Activated naive CD4-positive, alpha-beta T cell treated with anti-CD3 and anti-CD28 coated beads, Interleukin-2, amount 50 U/mL, for 16 hours (primary cell): ENCODE data around the gene SPHK1.
A peak's percentile ranks its signal among the peaks of the same experiment; 100 is the strongest.

Experiments used
- DNase-seq: peaks from one replicate; pipeline ENCODE4 v3.0.0-alpha.2; 2020

Gene SPHK1

DNA sequence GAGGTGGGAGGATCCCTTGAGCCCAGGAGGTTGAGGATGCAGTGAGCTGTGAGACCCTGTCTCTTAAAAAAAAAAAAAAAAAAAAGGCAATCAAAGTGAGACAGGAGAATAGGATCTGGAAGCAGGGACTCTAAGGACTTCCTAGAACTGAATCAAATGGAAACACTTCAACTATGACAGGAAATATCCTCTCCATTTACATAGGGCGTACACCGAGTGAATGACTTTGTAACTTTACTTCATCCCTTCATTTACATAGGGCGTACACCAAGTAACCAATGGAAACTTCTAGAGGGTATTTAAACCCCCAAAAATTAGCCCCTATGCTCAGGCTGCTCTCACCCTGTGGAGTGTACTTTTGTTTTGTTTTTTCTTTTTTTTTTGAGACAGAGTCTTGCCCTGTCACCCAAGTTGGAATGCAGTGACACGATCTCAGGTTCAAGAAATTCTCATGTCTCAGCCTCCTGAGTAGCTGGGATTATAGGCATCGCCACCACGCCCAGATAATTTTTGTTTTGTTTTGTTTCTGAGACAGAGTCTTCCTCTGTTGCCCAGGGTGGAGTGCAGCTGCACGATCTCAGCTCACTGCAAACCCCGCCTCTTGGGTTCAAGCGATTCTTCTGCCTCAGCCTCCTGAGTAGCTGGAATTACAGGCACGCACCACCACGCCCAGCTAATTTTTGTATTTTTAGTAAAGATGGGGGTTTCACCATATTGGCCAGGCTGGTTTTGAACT, 21.1 kb upstream of the SPHK1 start:
- DNase-seq, result no peak

DNA sequence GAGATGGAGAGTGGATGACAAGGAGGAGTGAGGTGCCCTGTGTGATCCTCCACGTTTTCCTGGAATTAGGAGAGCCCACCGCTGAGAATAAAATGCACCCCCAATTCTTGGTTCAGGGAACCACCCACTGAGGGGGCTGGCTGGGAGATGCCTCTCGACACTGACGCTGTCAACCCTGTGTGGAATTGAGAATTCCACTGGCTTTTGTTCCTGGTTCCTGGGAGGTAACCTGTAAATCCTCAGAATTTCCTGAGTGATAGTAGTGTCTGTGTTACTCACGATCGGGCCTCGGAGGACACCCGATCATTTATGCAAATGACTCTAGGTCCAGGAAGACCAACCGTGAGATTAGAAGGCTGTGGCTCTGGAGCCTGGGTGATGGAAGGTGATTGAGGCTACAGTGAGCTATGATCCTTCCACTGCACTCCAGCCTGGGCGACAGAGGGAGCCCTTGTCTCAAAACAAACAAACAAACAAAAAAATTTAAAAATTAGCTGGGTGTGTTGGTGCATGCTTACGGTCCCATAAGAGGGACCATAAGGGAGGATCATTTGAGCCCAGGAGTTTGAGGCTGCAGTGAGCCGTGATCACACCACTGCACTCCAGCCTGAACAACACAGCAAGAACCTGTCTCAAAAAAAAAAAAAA, 19.0 kb upstream of the SPHK1 start:
- no peak for DNase-seq

DNA sequence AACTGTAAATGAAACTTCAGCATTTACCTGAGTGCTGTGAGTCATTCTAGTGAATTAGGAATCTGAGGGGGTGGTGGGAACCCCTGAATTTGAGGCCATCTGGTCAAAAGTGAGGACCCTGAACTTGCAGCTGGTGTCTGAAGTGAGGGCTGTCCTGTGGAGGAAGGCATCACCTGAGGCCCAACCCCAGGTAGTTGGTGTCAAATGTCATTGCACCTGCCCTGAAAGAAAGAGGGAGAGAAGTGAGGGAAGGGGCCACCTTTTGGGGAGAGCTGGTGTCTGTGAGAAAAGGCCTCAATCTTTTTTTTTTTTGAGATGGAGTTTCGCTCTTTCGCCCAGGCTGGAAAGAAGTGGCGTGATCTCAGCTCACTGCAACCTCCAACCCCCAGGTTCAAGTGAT, 18.2 kb upstream of the SPHK1 start:
- DNase-seq, result no peak

DNA sequence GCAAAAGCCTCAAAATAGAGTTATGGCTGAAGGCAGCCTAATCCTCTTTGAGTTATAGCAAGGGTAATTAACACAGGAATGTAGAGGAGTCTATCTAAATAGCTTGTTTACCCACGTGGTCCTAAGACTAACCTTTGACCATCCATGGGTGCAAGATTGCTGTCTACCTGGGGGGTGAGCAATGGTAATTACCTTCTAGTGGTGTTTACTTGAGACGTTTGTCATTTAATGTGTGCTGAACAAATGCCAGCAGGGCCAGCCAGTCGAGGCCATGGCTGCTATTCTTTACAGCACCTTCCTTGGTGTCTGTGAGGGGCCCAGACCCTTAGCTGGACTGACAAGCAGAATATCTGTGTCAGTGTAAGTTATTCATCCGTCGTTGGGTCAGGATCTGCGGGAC, 16.8 kb upstream of the SPHK1 start:
- DNase-seq, result no peak

DNA sequence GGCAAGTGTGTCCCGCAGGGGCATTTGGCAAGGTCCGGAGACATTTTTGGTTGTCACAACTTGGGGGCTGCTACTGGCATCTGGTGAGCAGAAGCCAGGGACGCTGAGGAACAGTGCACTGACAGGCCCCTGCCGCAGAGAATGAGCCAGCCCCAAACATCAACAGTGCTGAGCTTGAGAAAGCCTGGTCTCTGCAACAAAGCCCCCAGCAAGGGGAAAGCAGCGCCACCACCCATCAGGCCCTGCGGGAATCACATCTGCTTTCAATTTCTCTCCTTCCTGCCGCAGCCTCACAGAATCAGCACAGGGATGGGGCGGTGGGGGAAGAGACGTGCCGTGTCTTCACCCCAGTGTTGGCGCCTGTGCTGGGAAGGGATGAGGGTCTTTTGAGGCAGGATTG, 15.9 kb upstream of the SPHK1 start:
- no peak for DNase-seq

DNA sequence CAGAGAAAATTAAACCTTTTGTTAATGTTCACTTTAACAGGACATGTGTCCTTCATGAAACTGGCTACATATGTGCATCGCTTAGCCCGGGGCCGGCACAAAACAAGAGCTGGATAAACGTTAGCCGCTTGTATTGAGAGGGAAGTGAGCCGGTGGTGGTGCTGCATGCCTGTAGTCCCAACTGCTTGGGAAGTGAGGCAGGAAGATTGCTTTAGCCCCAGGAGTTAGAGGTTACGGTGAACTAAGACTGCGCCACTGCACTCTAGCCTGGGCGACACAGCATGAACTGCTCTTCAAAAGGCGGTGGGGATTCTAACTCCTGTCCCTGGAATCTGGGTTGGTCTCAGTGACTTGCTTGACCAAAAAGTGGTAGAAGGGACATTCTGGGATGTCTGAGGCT, 15.0 kb upstream of the SPHK1 start:
- no peak for DNase-seq

DNA sequence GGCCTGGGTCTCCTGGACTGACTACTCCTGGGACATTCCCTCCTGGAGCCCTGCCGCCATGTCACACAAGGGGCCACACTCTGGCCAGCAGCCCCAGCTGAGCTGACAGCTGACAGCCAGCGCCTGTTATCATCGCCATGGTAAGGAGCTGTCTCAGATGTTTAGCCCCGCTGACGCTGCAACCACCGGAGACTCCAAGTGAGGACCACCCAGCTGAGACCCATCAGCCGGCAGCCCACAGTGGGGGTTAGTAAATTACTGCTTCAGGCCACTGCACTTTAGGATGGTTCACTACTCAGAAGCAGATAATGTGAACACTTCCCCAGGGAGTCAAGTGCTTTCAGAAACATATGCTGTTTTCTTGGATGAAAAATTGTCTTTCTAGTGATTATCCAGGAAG, 14.6 kb upstream of the SPHK1 start:
- no peak for DNase-seq

DNA sequence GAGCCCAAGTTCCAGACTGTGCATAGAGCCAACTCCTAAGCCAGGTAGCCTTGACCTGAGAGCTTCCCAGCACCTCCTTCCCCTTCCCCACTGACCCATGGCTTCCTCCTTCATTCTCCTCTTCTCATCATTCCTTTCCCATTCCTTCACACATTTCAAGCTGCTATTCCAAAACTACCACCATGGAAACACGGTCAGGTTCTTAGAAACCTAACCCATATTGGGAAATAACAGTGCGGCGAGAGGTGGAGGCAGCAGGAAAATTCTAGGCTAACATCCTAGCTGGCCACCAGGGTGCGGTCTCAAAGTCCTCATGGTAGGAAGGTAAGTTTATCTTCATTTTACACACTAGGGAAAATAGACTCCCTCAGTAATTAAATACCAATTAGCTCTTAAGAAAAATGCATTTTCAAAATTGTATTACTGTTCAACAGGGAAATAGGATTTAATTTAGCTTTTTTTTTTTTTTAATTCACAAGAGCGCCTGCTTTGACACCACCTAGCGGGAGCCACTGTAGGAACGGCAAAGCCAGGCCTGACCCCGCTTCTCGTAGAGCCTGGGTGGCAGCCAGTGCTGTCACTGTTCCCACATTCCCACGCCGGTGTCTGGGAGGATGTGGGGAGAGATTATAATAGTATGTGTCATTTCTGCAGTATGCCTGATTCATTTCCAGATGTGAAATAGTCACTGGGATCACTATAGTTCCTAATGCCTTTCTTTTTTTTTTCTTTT, 14.0 kb upstream of the SPHK1 start:
- no peak for DNase-seq

DNA sequence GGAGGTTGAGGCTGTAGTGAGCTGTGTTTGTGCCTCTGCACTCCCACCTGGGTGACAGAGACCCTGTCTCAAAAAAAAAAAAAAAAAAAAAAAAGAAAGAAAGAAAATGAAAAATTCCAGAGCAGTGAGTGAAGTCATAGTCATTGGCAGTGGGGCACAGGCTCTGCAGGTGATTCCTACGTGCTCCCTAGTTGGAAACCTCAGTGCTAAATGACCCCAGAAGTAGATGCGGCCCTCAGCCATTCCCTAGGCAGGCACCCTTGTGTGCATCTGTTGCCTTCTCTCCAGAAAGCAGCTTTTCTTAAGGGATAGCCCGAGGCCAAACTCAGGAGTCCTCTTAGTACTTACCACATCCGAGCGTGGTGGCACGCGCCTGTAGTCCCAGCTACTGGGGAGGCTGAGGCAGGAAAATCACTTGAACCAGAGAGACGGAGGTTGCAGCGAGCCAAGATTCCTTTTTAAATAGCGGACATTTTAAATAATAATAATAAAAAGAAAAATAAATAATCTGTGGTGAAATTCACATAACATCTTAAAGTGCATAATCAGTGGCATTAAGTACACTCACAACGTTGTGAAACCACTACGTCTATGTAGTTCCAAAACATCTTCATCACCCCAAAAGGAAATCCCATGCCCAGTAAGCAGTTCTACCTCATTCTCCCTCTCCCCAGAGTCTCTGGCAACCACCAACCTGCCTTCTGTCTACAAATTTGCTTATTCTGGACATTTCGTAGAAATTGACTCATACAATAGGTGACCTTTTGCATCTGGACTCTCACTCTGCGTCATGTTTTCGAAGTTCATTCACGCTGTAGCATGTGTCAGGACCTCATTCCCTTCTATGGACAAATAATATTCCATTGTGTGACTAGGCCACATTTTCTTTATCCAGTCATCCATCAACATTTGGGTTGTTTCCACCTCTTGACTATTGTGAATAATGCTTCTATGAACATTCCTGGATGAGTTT, 12.5 kb upstream of the SPHK1 start:
- no peak for DNase-seq

DNA sequence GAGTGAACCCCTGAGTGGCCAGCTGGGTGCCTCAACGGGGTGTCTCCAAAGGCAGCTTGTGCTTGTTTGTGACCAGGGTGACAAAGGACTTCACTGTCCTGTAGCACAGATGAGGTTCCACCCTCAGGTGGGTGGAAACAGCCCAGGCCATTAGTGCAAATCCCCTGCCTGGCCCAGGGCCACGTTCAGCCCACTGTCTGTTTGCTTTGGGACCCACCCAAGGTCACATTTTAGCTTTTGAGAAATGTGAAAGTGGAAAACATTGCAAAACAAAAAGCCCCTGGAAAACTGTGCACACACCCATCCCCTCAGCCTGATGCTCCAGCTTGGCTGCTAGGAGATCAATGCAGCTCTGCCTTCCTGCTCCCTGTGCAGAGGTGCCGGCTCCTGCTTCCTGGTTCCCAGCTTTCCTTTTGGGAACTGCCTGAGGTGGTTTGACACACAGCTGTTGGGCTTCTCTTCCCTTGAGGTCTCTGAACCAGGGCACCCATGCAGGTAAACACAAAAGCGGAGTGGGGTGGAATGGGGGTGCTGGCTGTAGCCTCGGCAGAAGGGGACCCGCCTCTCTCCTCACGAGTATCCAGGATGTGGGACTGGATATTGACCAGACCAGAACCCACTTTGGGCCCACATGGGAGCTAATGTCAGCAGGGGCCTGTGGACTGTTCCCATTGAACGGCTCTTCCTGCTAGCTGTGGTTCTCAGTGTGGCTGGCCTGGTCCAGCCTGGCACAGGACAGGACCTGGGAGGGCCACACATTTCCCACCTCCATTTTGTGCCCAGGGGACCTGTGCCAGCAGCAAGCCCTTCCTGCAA, 7.9 kb upstream of the SPHK1 start:
- no peak for DNase-seq

DNA sequence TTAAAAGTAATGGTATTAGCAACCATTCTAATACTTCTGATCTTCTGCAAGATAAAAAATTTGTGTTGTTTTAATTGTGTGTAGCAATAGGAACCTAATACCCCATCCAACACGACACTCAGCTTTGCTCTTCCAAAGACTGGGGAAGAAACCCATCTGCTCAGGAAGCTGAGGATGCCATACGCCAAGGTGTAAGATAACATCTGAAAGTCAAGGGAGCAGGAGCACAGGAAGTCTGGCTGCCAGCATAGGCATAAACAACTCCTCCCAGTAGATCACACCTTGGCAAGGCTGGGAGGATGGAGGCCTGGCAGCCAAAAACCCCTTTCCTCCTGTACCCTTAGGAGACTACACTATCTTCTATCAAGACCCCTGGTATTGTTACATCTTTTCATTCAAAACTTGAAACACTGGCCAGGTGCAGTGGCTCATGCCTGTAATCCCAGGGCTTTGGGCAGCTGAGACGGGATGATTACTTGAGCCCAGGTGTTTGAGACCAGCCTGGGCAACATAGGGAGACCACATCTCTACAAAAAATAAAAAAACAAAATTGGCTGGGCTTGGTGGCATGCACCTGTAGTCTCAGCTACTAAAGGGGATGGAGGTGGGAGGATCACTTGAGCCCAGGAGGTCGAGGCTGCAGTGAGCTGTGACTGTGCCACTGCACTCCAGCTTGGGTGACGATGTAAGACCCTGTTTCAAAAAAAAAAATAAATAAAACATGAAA, 5.7 kb upstream of the SPHK1 start:
- DNase-seq, result no peak

DNA sequence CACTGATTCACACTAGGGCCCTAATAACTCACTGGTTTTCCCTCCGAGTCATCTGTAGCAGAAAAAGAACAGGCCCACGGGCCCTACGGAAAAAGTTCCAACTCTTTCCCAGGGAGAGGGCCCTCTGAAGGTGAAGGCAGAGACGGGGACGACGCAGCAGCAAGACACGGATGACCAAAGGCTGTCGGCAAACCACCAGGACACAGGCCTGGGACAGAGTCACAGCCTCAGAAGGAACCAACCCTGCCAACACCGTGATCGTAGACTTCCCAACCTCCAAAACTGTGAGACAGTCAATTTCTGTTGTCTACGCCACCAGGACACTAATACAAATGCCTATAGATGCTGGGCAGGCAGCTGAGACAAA, 5.2 kb upstream of the SPHK1 start:
- no peak for DNase-seq

DNA sequence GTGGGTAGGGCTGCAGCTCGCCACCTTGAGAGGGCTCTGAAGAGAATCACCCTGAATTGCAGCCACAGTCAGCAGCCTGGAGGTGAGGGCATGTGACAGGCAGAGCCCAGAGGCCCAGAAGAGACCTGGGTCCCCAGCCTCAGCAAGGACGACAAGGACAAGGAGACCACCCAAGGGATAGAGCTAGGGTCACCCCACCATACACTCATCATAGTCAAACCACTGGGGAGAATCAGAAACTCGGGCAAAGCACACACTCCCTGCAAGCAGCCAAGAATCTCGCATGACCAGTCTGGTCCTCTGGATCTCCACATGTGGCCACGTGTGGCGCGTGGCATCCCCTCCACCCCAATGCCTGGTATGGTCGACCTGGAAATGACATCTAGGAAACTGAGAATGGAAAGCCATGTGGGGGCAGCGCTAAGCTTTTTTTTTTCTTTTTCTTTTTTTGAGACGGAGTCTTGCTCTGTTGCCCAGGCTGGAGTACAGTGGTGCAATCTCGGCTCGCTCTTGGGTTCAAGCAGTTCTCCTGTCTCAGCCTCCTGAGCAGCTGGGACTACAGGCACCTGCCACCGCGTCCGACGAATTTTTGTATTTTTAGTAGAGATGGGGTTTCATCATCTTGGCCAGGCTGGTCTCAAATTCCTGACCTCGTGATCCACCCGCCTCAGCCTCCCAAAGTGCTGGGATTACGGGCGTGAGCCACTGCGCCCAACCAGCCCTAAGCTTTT, 4.6 kb upstream of the SPHK1 start:
- DNase-seq, result no peak

DNA sequence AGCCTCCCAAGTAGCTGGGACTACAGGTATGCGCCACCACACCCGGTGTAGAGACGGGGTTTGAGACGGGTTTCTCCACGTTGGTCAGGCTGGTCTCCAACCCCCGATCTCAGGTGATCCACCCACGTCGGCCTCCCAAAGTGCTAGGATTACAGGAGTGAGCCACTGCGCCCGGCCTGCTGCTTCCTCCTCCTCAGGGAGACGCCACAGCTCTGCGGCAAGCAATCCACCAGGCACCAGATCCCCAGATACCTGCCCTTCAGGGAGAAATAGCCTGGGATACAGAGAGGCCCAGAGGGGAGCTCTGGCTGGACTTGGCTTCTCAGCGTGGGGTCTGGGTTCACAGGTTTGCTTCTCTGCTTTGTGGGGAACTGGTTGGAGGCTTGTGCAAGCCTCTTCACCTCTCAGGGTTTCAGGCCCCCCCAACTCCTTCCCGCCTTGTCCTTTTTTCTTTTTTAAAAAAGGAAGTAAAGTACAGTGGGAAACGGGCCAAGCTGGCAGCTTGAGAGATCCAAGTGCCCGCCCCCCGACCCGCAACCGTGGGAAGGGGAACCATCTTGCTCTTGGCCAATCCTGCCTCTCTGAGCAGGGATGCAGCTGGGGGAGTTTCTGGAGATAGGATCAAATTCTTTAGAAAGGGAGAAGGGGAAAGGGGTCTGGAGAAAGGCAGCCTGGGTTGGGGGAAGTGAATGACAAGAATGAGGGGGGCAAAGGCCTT, 2.6 kb upstream of the SPHK1 start:
- no peak for DNase-seq

DNA sequence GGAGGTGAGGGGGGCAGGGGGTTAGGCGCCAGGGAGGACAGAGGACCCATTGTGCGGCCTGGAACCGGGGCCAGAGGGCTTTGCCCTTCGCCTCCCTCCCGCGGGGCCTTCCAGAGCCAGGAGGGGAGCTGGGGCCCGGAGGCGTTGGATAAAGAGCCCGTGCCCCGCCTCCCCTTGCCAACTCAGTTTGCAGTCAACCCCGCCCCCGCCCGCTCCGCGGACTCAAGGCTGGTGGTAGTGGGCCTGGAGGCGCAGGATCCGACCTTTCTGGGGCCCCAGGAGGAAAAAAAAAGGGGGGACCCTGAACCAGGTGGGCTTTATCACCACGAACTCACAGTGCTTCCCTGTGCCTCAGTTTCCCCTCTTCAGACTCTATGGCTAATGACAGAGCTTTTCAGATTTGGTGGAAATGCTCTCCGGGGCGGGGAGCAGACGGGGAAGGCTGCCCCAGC, 2.0 kb upstream of the SPHK1 start:
- DNase-seq, result peak; percentile 37

DNA sequence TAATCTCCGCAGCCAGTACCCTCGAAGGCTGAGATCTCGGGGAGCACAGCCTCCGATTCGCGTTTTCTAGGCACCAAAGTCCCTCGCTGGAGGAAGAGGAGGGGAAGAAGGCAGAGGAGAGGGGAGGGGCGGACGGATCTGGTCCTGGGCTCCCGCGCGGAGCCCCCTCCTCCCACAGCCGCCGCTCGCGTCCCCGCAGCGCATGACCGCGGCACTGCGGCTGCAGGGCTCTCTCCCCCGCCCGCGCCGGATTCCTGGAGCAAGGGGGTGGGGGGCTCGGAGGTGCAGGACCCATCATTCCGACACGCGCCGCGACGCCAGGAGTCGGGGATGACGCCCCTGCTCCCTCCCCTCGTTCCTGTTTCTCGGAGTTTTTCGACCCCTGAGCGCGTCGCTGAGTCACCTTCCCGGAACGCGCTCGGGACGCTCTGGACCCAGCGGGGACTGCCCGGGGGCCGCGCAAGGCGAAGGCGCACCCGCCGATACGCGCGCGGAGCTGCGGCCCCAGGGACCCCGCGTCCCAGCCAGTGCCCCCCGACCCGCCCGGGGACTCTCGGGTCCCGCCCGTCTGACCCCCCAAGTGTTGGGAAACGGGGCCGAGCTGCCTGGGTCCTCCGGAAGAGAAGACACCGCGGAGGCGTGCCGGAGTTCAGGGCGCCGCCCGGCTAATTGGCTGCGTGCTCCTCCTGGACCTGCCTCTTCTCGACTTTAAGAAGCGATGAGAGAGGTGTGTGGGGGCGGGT, 1.4 kb upstream of the SPHK1 start:
- peak; percentile 67 for DNase-seq

DNA sequence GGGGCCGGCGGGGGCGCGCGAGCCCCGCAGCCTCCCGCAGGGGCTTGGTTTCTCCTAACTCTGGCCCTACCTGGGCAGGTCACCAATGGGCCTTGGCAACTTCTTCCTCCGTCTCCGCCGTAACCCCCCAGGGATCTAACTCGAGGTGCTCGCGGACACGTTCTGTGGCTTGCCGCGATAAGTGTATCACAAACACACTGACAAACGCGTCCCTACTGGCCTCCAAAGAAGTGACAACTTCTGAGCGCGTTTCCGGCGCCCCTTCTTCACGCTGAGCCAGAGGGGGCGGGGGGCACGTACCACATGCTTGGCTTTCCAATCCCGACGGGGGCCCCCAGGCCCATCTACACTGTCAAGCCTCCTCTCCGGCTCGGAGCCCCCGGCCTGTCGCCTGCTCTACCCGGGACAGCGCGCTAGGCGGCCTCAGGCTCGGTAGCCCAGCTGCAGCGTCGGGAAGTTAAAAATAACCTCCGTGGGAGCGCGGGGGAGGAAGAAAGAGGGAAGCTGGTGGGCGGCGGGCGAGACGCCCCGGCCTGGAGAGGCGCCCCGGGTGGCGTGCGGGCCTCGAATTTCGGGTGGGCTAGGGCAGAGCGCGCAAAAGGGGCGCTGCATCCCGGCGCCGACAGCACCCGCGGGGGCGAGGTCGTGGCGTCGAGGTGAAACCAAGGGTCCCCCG, 725 bp upstream of the SPHK1 start:
- DNase-seq, result peak; percentile 55
